Liver (tissue), 3 donors: Measurements from ENCODE around the gene EVA1C.

Experiments used
- CTCF ChIP-seq: fragments of 150-350 bp; IDR thresholded peaks from 2 replicates; pipeline ENCODE4 v1.5.1; 2017; ENCODE audit warnings: improper control_type of control experiment, low read depth, low read length; ENCODE audit not compliant: missing input control
- JUND ChIP-seq, 2 donors: IDR thresholded peaks; 2 replicates each; pipeline ENCODE4 v1.6.1; 2016; ENCODE audit warnings: antibody characterized with exemption in 2 of 2
- MAX ChIP-seq: IDR thresholded peaks from 2 replicates; pipeline ENCODE4 v1.6.1; 2016; ENCODE audit warnings: antibody characterized with exemption
- donor health status: healthy.
- donor health status: healthy.

- TF ChIP-seq CTCF (no peak), JUND (IDR thresholded peaks at IDR 0.05) (no peak), MAX (no peak)
Observed at GRCh38 chr21:32411350-32412161, 950 bp upstream of the EVA1C start.
